Spleen (tissue), 7 donors: ENCODE results near the gene ENPP1.

ENCODE experiments used
- CTCF ChIP-seq, 11 experiments: fragments of 200-600 bp in 7 of 11; fragments of 450-650 bp in 4 of 11; sonication (generic) in 4 of 11; IDR thresholded peaks in 8 of 11; conservative IDR thresholded peaks in 3 of 11; 1 replicate in 7 of 11; 2 replicates in 4 of 11; pipeline versions ENCODE4 v1.4.0 to v1.8.0; 2016 to 2021; ENCODE audit warnings: antibody characterized with exemption in 11 of 11, inconsistent platforms in 4 of 11, mild to moderate bottlenecking in 1 of 11
- POLR2A ChIP-seq, 3 donors: fragments of 450-650 bp; IDR thresholded peaks; one replicate each; pipeline ENCODE4 v1.5.1; 2017; ENCODE audit warnings: antibody characterized with exemption in 3 of 3, mild to moderate bottlenecking in 1 of 3
- POLR2AphosphoS5 ChIP-seq, 3 donors: sonication (generic); formaldehyde crosslinking; IDR thresholded peaks; one replicate each; pipeline ENCODE4 v1.5.1; 2017; ENCODE audit warnings: antibody characterized with exemption in 3 of 3
- donor health status: DM: no; HTN: no; CAD: no; lungs with moderate emphysema.
- donor health status: DM: no; HTN: no; CAD: no.
- donor health status: DM: no; HTN: no; CAD: no.

GRCh38 chr6:131808460-131809269 is 845 bp downstream of the ENPP1 start:
- TF ChIP-seq POLR2AphosphoS5 (IDR thresholded peaks at IDR 0.05) (no peak), CTCF (IDR thresholded peaks at IDR 0.05 in 8 of 11, conservative IDR thresholded peaks at IDR 0.05 in 3 of 11) (no peak), POLR2A (IDR thresholded peaks at IDR 0.05) (no peak)
